Endothelial cell of umbilical vein (primary cell): Measurements from ENCODE around the gene KRT8. TPM values are rescaled to one million over a fixed set of nuclear protein-coding genes. Genes with fewer than 3 reads are reported as not detected.

Experiments
- BruUV-seq: library from RNA; stranded (reverse); fragments of 400-500 nt; replicated peaks from 2 replicates; lab custom pipeline; 2021; lab: Mats Ljungman, UMichigan
- CTCF ChIA-PET: fragments of 300-600, 350-600 bp; sonication (Branson Sonifier 250); formaldehyde crosslinking; loops from one replicate; lab custom pipeline; 2021; ENCODE audit warnings: antibody characterized with exemption, inconsistent platforms; lab: Charles Lee
- POLR2A ChIA-PET: fragments of 300-600, 350-600 bp; sonication (Branson Sonifier 250); formaldehyde crosslinking; loops from one replicate; lab custom pipeline; 2021; ENCODE audit warnings: antibody characterized with exemption, inconsistent platforms; lab: Charles Lee
- DNase-seq: peaks from one replicate; pipeline ENCODE4 v3.0.0-alpha.2; 2011; ENCODE audit warnings: low read depth, low spot score
- FAIRE-seq: peaks from 2 replicates; lab custom pipeline; 2011; peaks lifted over from hg19 to GRCh38; lab: Jason Lieb, UNC
- H2AFZ ChIP-seq: 2 replicates; pipeline ENCODE4 v1.6.0; 2012; ENCODE audit warnings: low read depth, low read length, control low read depth, inconsistent platforms
- H3K27ac ChIP-seq: 2 replicates; pipeline ENCODE4 v1.5.1; 2011; ENCODE audit warnings: low read depth, mild to moderate bottlenecking, control low read depth, low read length, moderate library complexity; ENCODE audit not compliant: insufficient read depth
- H3K27me3 ChIP-seq, 2 experiments: 2 replicates each; pipeline versions ENCODE4 v1.6.0 to v1.6.1; 2011; ENCODE audit warnings: low read length in 2 of 2, mixed read lengths in 1 of 2; ENCODE audit not compliant: control insufficient read depth in 2 of 2, insufficient read depth in 2 of 2
- H3K36me3 ChIP-seq, 2 experiments: 2 replicates in 1 of 2; 3 replicates in 1 of 2; pipeline ENCODE4 v1.5.1; 2011; ENCODE audit warnings: low read length in 2 of 2, mild to moderate bottlenecking in 1 of 2, moderate library complexity in 1 of 2; ENCODE audit not compliant: control insufficient read depth in 2 of 2, insufficient read depth in 2 of 2; ENCODE audit errors: extremely low read depth in 1 of 2
- H3K4me1 ChIP-seq: 3 replicates; pipeline ENCODE4 v1.5.1; 2011; ENCODE audit warnings: mild to moderate bottlenecking, low read length; ENCODE audit not compliant: control insufficient read depth, insufficient read depth; ENCODE audit errors: extremely low read depth
- H3K4me2 ChIP-seq: 2 replicates; pipeline ENCODE4 v1.6.1; 2011; ENCODE audit warnings: low read length, control low read depth, mixed read lengths; ENCODE audit not compliant: insufficient read depth
- H3K4me3 ChIP-seq, 3 experiments: fragments of 200-600 bp in 1 of 3; sonication (generic), shearing (Covaris generic) in 1 of 3; replicated peaks in 1 of 3; 2 replicates each; pipeline ENCODE4 v1.5.1; 2011 to 2016; ENCODE audit warnings: control low read depth in 3 of 3, low read length in 3 of 3, mild to moderate bottlenecking in 2 of 3, inconsistent platforms in 1 of 3, low read depth in 1 of 3, moderate library complexity in 1 of 3; ENCODE audit not compliant: insufficient read depth in 1 of 3
- H3K79me2 ChIP-seq: 2 replicates; pipeline ENCODE4 v1.6.0; 2012; ENCODE audit warnings: low read length, inconsistent platforms; ENCODE audit not compliant: control insufficient read depth, insufficient read depth
- H3K9ac ChIP-seq: replicated peaks from 2 replicates; pipeline ENCODE3; 2011; ENCODE audit warnings: low read length, control low read depth; ENCODE audit not compliant: insufficient read depth; ENCODE audit errors: extremely low read depth
- H3K9me1 ChIP-seq: replicated peaks from 3 replicates; pipeline ENCODE4 v1.6.0; 2011; ENCODE audit warnings: mild to moderate bottlenecking, low read length; ENCODE audit not compliant: control insufficient read depth, insufficient read depth; ENCODE audit errors: extremely low read depth
- H3K9me3 ChIP-seq: replicated peaks from 2 replicates; pipeline ENCODE4 v1.5.1; 2012; ENCODE audit warnings: low read length, inconsistent platforms; ENCODE audit not compliant: control insufficient read depth, insufficient read depth
- H4K20me1 ChIP-seq: replicated peaks from 2 replicates; pipeline ENCODE3; 2011; ENCODE audit warnings: mild to moderate bottlenecking, low read length; ENCODE audit not compliant: control insufficient read depth, insufficient read depth; ENCODE audit errors: extremely low read depth
- EZH2 ChIP-seq: IDR thresholded peaks from 2 replicates; pipeline ENCODE4 v1.6.1; 2012; ENCODE audit warnings: borderline replicate concordance, low read depth, mild to moderate bottlenecking, moderate library complexity, low read length, inconsistent platforms; ENCODE audit not compliant: severe bottlenecking
- FOS ChIP-seq: IDR thresholded peaks from 2 replicates; pipeline ENCODE4 v1.6.1; 2011; ENCODE audit warnings: mild to moderate bottlenecking, low read length, moderate library complexity, borderline replicate concordance; ENCODE audit not compliant: insufficient read depth
- GATA2 ChIP-seq: IDR thresholded peaks from 2 replicates; pipeline ENCODE4 v1.7.0; 2011; ENCODE audit warnings: low read depth, mild to moderate bottlenecking, moderate library complexity, mixed read lengths, low read length; ENCODE audit not compliant: insufficient read length, insufficient read depth
- JUN ChIP-seq: IDR thresholded peaks from 2 replicates; pipeline ENCODE4 v1.6.1; 2011; ENCODE audit warnings: borderline replicate concordance, low read depth; ENCODE audit not compliant: insufficient read length, insufficient read depth
- MYC ChIP-seq: IDR thresholded peaks from one replicate; pipeline ENCODE4 v1.6.1; 2011; ENCODE audit warnings: mild to moderate bottlenecking, low read depth, low read length
- POLR2A ChIP-seq: IDR thresholded peaks from 2 replicates; pipeline ENCODE4 v1.6.1; 2012; ENCODE audit warnings: low read depth, mild to moderate bottlenecking, control low read depth, low read length
- POLR2AphosphoS5 ChIP-seq: IDR thresholded peaks from 2 replicates; pipeline ENCODE4 v1.6.1; 2012; ENCODE audit warnings: low read depth, mild to moderate bottlenecking, control low read depth, low read length, moderate library complexity; ENCODE audit not compliant: insufficient read depth
- dilution Hi-C: fragments of 300-500 bp; cut with MboI; formaldehyde crosslinking; loops from one replicate; pipeline ENCODE4 v1.15.0; 2019; ENCODE audit warnings: low sequenced_read_pairs; ENCODE audit not compliant: extremely low pct_ligation_motif_present
- intact Hi-C: fragments of 100-400 bp; cut with micrococcal nuclease; formaldehyde crosslinking; loops from one replicate; pipeline ENCODE4 v1.10.0; 2022
- polyA plus RNA-seq, 4 experiments: library from polyadenylated mRNA; depleted of rRNA in 3 of 4; stranded (reverse) in 3 of 4; unstranded in 1 of 4; fragments of >200 nt; gene quantifications; 2 replicates each; pipeline versions ENCODE4 v1.2.1 to v1.2.3, GENCODE V29; 2011 to 2012; ENCODE audit warnings: missing spikeins in 1 of 4
- total RNA-seq: library from RNA; stranded (reverse); gene quantifications from 2 replicates; pipeline ENCODE4 v1.2.3, GENCODE V29; 2021
- TF ChIP-seq, protein P1 (sequence below), 2 donors: IDR thresholded peaks; 1 replicate in 1 of 2; 2 replicates in 1 of 2; pipeline ENCODE4 v1.5.1; 2011; ENCODE audit warnings: low read length in 2 of 2, mild to moderate bottlenecking in 2 of 2, moderate library complexity in 2 of 2, control low read depth in 1 of 2, inconsistent platforms in 1 of 2, low read depth in 1 of 2; ENCODE audit not compliant: insufficient read depth in 1 of 2; ENCODE audit errors: extremely low read depth in 1 of 2
- TF ChIP-seq, protein P2 (sequence below): IDR thresholded peaks from 2 replicates; pipeline ENCODE4 v1.6.1; 2011; ENCODE audit not compliant: insufficient read depth, insufficient read length

The KRT8 gene
- total and polyA plus RNA-seq, 2 donors (not counting 3 experiments of a cell fraction or from before 2014, with no cell fraction given), result 23.5 to 31.7 TPM

GRCh38 chr12:52860102-52860823 lies 44.6 kb downstream of the KRT8 start:
- TF ChIP-seq POLR2A, result no peak
- TF ChIP-seq GATA2, result no peak
- no peak for TF ChIP-seq POLR2AphosphoS5
- TF ChIP-seq EZH2, result no peak
- TF ChIP-seq FOS, result no peak
- TF ChIP-seq JUN, result no peak
- TF ChIP-seq, protein P1, sequence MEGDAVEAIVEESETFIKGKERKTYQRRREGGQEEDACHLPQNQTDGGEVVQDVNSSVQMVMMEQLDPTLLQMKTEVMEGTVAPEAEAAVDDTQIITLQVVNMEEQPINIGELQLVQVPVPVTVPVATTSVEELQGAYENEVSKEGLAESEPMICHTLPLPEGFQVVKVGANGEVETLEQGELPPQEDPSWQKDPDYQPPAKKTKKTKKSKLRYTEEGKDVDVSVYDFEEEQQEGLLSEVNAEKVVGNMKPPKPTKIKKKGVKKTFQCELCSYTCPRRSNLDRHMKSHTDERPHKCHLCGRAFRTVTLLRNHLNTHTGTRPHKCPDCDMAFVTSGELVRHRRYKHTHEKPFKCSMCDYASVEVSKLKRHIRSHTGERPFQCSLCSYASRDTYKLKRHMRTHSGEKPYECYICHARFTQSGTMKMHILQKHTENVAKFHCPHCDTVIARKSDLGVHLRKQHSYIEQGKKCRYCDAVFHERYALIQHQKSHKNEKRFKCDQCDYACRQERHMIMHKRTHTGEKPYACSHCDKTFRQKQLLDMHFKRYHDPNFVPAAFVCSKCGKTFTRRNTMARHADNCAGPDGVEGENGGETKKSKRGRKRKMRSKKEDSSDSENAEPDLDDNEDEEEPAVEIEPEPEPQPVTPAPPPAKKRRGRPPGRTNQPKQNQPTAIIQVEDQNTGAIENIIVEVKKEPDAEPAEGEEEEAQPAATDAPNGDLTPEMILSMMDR (IDR thresholded peaks at IDR 0.05; ENCODE audit: extremely low read depth in 1 of 2, insufficient read depth in 1 of 2, low read depth in 1 of 2, low read length in 2 of 2), result no peak
- TF ChIP-seq, protein P2, sequence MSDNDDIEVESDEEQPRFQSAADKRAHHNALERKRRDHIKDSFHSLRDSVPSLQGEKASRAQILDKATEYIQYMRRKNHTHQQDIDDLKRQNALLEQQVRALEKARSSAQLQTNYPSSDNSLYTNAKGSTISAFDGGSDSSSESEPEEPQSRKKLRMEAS, result no peak
- no peak for TF ChIP-seq MYC
- intact Hi-C loops (loop anchor here (10.0 kb wide), 1 partner anchor 165 kb away; no protein-coding TSS in a partner anchor), dilution Hi-C loops (no loop called here)
- H3K9ac ChIP-seq, result no peak overlapping the region
- no peaks in the 10 kb centered on the region for H4K20me1 ChIP-seq
- no peaks in the 10 kb centered on the region for H3K9me1 ChIP-seq
- DNase-seq (no peak), FAIRE-seq (no peak)
- H3K27ac ChIP-seq, result no peak overlapping the region
- peaks cover 0 to 3% of the 10 kb centered on the region in 2 experiments for H3K27me3 ChIP-seq
- no peak overlapping the region for H2AFZ ChIP-seq
- no peak overlapping the region for H3K4me2 ChIP-seq
- H3K4me3 ChIP-seq, result no peak overlapping the region
- no TSS peak for BruUV-seq
- H3K79me2 ChIP-seq, result no peaks in the 10 kb centered on the region
- no peaks in the 10 kb centered on the region for H3K36me3 ChIP-seq
- H3K9me3 ChIP-seq, result no peaks in the 10 kb centered on the region
- POLR2A ChIA-PET, result no interaction called here
- CTCF ChIA-PET, result interaction anchor here (0.9 kb wide), 1 partner anchor 231 kb away, joined by 3 read pairs; no protein-coding TSS in a partner anchor
- no peaks in the 10 kb centered on the region for H3K4me1 ChIP-seq
